ENCODE measurements around the gene COL1A2. TPM values are rescaled to one million over a fixed set of nuclear protein-coding genes. Genes with fewer than 3 reads are reported as not detected.

Gene COL1A2
- total and polyA plus RNA-seq, 2 donors (not counting 1 experiment from before 2014, with no cell fraction given): 2,400 to 3,638 TPM

DNA sequence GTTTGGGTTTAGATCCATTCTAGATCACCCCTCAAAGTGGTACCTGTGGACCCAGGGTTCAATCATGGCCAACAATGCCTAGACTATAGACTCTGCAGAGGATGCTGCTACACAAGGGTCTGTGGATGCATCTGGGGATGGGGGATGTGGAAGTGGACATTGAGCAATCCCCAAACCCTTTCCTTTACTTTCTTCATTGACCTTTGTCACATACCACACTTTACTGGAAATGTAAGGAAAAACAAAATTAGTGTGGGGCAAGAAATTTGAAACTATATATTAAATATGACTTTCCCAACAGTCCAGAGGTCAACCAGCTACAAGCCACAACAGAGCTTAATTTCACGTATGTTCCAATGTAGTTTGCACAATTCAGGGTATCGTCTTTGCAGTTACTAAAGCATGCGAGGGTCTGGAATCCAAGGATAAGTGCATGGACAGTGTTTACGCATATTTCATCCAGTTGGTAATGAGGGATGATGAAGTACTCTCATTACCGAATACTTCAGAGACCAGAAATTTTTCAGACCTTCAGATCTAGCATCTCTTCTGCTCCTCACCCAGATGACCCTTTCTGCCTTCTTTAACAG is 81.7 kb downstream of the COL1A2 start:
- Histone ChIP-seq H3K27me3 (ENCODE audit: control insufficient read depth, insufficient read depth, low read length) (no peaks in the 10 kb centered on the region), H3K27ac (ENCODE audit: insufficient read depth, low read length) (no peak overlapping the region), H3K4me3 (replicated peaks in 1 of 4; ENCODE audit: control extremely low read depth in 1 of 4, insufficient read depth in 1 of 4, low read depth in 3 of 4, low read length in 4 of 4) (no peak overlapping the region), H2AFZ (ENCODE audit: low read length) (no peak overlapping the region), H3K9me3 (ENCODE audit: control insufficient read depth, insufficient read depth, low read depth, low read length) (no peaks in the 10 kb centered on the region), H3K4me2 (ENCODE audit: extremely low read depth, insufficient read depth, low read length) (no peak overlapping the region), H3K79me2 (ENCODE audit: control insufficient read depth, insufficient read depth, low read length) (no peaks in the 10 kb centered on the region), H3K9ac (ENCODE audit: insufficient read depth, low read length) (no peak overlapping the region), H3K36me3 (ENCODE audit: control insufficient read depth, insufficient read depth, low read length) (no peaks in the 10 kb centered on the region), H3K4me1 (ENCODE audit: control insufficient read depth, extremely low read depth, insufficient read depth, low read length) (no peaks in the 10 kb centered on the region), H4K20me1 (ENCODE audit: control insufficient read depth, extremely low read depth, insufficient read depth, low read length) (no peaks in the 10 kb centered on the region)
- no peak for TF ChIP-seq EZH2 (IDR thresholded peaks at IDR 0.05; ENCODE audit: low read length, missing control alignments)
- TF ChIP-seq, protein P1, sequence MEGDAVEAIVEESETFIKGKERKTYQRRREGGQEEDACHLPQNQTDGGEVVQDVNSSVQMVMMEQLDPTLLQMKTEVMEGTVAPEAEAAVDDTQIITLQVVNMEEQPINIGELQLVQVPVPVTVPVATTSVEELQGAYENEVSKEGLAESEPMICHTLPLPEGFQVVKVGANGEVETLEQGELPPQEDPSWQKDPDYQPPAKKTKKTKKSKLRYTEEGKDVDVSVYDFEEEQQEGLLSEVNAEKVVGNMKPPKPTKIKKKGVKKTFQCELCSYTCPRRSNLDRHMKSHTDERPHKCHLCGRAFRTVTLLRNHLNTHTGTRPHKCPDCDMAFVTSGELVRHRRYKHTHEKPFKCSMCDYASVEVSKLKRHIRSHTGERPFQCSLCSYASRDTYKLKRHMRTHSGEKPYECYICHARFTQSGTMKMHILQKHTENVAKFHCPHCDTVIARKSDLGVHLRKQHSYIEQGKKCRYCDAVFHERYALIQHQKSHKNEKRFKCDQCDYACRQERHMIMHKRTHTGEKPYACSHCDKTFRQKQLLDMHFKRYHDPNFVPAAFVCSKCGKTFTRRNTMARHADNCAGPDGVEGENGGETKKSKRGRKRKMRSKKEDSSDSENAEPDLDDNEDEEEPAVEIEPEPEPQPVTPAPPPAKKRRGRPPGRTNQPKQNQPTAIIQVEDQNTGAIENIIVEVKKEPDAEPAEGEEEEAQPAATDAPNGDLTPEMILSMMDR (conservative IDR thresholded peaks at IDR 0.05 in 1 of 2, IDR thresholded peaks at IDR 0.05 in 1 of 2; ENCODE audit: low read depth in 1 of 2, low read length in 2 of 2): no peak
- no peak for DNase-seq (ENCODE audit: low read depth in 2 of 2)

DNA sequence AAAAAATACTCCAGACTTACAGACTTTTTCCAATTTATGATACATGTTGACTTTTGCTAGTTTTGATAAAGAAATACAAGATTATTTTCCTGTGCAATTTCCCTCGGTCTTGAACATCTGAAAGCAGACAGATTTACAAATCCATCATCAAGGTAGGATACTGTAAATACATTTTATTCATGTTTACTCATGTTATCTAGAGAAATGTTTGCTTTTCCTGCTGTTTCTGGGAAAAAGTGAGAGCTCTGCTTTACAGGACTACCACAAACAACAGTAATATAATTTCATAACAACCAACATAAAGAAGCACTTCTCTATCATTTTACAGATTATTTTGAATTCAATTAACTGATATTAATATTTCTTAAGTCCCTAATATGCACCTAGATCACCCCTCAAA is 83.2 kb downstream of the COL1A2 start:
- DNase-seq (ENCODE audit: low read depth in 2 of 2): no peak
- Histone ChIP-seq H3K27me3 (ENCODE audit: control insufficient read depth, insufficient read depth, low read length) (no peaks in the 10 kb centered on the region), H3K36me3 (ENCODE audit: control insufficient read depth, insufficient read depth, low read length) (no peaks in the 10 kb centered on the region), H3K4me2 (ENCODE audit: extremely low read depth, insufficient read depth, low read length) (no peak overlapping the region), H3K9ac (ENCODE audit: insufficient read depth, low read length) (no peak overlapping the region), H3K4me1 (ENCODE audit: control insufficient read depth, extremely low read depth, insufficient read depth, low read length) (no peaks in the 10 kb centered on the region), H4K20me1 (ENCODE audit: control insufficient read depth, extremely low read depth, insufficient read depth, low read length) (no peaks in the 10 kb centered on the region), H3K4me3 (replicated peaks in 1 of 4; ENCODE audit: control extremely low read depth in 1 of 4, insufficient read depth in 1 of 4, low read depth in 3 of 4, low read length in 4 of 4) (no peak overlapping the region), H3K27ac (ENCODE audit: insufficient read depth, low read length) (no peak overlapping the region), H3K79me2 (ENCODE audit: control insufficient read depth, insufficient read depth, low read length) (no peaks in the 10 kb centered on the region), H3K9me3 (ENCODE audit: control insufficient read depth, insufficient read depth, low read depth, low read length) (no peaks in the 10 kb centered on the region), H2AFZ (ENCODE audit: low read length) (no peak overlapping the region)
- TF ChIP-seq EZH2 (IDR thresholded peaks at IDR 0.05; ENCODE audit: low read length, missing control alignments): no peak
- TF ChIP-seq, protein P1 (conservative IDR thresholded peaks at IDR 0.05 in 1 of 2, IDR thresholded peaks at IDR 0.05 in 1 of 2; ENCODE audit: low read depth in 1 of 2, low read length in 2 of 2): no peak

DNA sequence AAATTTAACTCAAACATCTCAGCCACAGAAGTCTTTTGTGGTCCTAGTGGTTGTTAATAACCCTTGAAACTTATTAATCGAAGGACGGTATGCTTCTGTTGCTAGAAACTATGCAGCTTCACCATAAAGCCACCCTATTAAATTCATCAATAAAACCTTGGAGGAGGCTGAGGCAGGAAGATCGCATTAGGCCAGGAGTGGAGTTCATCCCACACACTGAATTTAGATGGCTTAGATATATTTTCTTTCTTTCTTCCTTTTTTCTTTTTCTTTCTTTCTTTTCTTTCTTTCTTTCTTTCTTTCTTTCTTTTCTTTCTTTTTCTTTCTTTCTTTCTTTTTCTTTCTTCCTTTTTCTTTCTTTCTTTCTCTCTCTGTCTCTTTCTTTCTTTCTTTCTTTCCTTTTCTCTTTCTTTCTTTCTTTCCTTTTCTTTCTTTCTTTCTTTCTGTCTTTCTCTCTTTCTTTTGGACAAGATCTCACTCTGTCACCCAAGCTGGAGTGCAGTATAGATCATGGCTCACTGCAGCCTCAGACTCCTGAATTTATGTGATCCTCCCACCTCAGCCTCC is 84.0 kb downstream of the COL1A2 start:
- Histone ChIP-seq H3K27ac (ENCODE audit: insufficient read depth, low read length) (no peak overlapping the region), H4K20me1 (ENCODE audit: control insufficient read depth, extremely low read depth, insufficient read depth, low read length) (no peaks in the 10 kb centered on the region), H3K9me3 (ENCODE audit: control insufficient read depth, insufficient read depth, low read depth, low read length) (no peaks in the 10 kb centered on the region), H3K4me1 (ENCODE audit: control insufficient read depth, extremely low read depth, insufficient read depth, low read length) (no peaks in the 10 kb centered on the region), H3K79me2 (ENCODE audit: control insufficient read depth, insufficient read depth, low read length) (no peaks in the 10 kb centered on the region), H3K36me3 (ENCODE audit: control insufficient read depth, insufficient read depth, low read length) (no peaks in the 10 kb centered on the region), H3K4me2 (ENCODE audit: extremely low read depth, insufficient read depth, low read length) (no peak overlapping the region), H3K9ac (ENCODE audit: insufficient read depth, low read length) (no peak overlapping the region), H3K4me3 (replicated peaks in 1 of 4; ENCODE audit: control extremely low read depth in 1 of 4, insufficient read depth in 1 of 4, low read depth in 3 of 4, low read length in 4 of 4) (no peak overlapping the region), H3K27me3 (ENCODE audit: control insufficient read depth, insufficient read depth, low read length) (no peaks in the 10 kb centered on the region), H2AFZ (ENCODE audit: low read length) (no peak overlapping the region)
- TF ChIP-seq, protein P1 (conservative IDR thresholded peaks at IDR 0.05 in 1 of 2, IDR thresholded peaks at IDR 0.05 in 1 of 2; ENCODE audit: low read depth in 1 of 2, low read length in 2 of 2): no peak
- TF ChIP-seq EZH2 (IDR thresholded peaks at IDR 0.05; ENCODE audit: low read length, missing control alignments): no peak
- no peak for DNase-seq (ENCODE audit: low read depth in 2 of 2)

Other genes starting within 250 kb of the COL1A2 start
- 13.6 and 14.2 TPM in 2 replicates for gene CASD1, start 114.9 kb downstream of the COL1A2 start, total RNA-seq
- 7.0 and 10.6 TPM in 2 replicates for gene CASD1, start 114.9 kb downstream of the COL1A2 start, polyA plus RNA-seq

Measured in fibroblast of lung (primary cell).